ENCODE results near the gene LBX2. TPM values are rescaled to one million over a fixed set of nuclear protein-coding genes. Genes with fewer than 3 reads are reported as not detected.

The LBX2 gene
- total and polyA plus RNA-seq, 4 donors: 0.84 to 2.8 (median 2.5) TPM

DNA sequence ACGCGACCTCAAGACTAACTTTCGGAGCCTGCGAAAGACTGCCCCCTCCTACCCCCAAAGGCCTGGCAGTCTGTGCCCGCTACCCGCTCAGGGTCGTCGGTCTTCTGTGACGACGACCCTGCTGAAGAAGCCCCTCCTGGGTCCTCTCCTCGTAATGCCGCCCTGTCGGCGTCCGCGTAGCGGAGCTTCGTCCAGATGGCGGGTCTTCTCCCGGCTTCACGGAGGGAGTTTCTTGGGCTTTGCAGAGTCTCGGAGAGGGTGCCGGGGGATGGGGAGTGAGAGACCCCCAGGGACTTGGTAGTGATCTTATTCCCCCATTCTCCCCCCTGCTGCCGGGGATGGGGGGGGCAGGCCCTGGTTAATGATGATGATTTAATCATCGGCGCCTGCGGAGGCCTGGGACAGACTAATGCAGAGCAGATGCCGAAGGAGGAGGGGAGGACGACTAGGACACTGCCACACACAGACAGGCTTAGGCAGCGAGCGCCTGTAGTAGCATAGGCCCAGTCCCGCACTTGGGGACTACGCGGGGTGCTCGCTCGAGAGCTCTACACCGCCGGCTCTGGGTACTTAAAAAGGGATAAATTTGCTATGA, 8.6 kb upstream of the LBX2 start:
- H3K36me3 ChIP-seq (ENCODE audit: control insufficient read depth in 4 of 4, insufficient read depth in 3 of 4, low read depth in 1 of 4, low read length in 3 of 4): peaks cover 0 to 6% (median 4%) of the 10 kb centered on the region in 4 donors
- peak overlapping the region; percentile 70 to 92 (median 90) for H3K4me3 ChIP-seq (ENCODE audit: low read depth in 1 of 3, low read length in 3 of 3)
- TF ChIP-seq EGR1 (IDR thresholded peaks at IDR 0.05; ENCODE audit: low read depth in 2 of 2) (no peak), HNF4A (conservative IDR thresholded peaks at IDR 0.05) (no peak), FOXA1 (IDR thresholded peaks at IDR 0.05) (no peak)
- peaks cover 11 to 47% (median 34%) of the 10 kb centered on the region in 4 donors for H3K4me1 ChIP-seq (ENCODE audit: control insufficient read depth in 4 of 4, insufficient read depth in 4 of 4, low read length in 3 of 4)
- WGBS: 17% methylated on average over 38 of the region's 38 CpGs
- peaks cover 0 to 16% (median 2%) of the 10 kb centered on the region in 4 donors for H3K27me3 ChIP-seq (ENCODE audit: control insufficient read depth in 4 of 4, insufficient read depth in 4 of 4, low read length in 3 of 4)
- H3K9ac ChIP-seq (ENCODE audit: low read depth in 1 of 2, low read length in 2 of 2): peak overlapping the region; percentile 53 to 91
- H3K9me3 ChIP-seq (ENCODE audit: control insufficient read depth in 4 of 4, low read length in 3 of 4): no peaks in the 10 kb centered on the region
- H3K27ac ChIP-seq (ENCODE audit: low read depth in 1 of 2, low read length in 2 of 2): peak overlapping the region; percentile 99
- DNase-seq (ENCODE audit: low spot score): no peak

DNA sequence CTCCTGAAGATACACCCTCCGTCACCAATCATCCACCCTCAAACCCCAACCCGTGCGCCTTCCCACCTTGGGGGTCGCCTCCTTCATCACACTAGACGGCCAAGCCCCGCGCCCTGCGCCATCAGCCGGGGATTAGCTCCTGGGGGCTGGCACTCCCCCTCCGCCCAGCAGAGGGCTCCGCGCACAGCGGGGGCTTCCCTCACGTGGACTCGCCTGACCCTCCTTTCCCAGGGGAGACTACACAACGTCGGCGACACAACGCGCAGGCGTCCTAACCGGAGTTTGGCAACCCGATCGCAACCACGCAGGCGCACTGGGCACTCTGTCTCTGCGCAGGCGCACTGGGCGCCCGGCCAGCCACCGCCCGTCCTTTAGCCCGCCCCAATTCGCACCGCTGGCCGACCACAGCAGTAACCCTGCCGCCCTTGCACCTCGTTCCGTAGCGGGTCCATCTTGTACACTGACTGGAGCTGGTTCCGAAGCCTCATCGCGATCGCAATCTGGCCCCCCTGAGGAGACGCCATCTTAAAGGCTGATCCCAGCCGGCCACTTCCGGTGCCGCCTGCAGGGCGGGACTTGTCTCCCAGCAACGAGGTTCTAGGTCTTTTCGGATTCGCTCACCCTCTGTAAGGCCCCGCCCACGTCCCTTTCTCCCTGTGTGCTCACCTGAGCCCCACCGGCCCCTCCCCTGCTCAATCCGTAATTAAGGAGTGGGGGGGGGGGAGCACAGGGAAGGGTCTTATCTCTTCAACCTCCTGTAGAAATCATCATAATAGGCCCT, 7.9 kb upstream of the LBX2 start, which contains the start of gene PCGF1:
Gene PCGF1 (minus strand): TSS at position 551 of the 781 bp plus-strand sequence. CDS start 27 bp downstream, at position 524.
- Histone ChIP-seq H3K4me3 (ENCODE audit: low read depth in 1 of 3, low read length in 3 of 3) (peak within 1 kb of the TSS; percentile 70 to 92 (median 90)), H3K9me3 (ENCODE audit: control insufficient read depth in 4 of 4, low read length in 3 of 4) (no peaks in the 10 kb centered on the region), H3K4me1 (ENCODE audit: control insufficient read depth in 4 of 4, insufficient read depth in 4 of 4, low read length in 3 of 4) (peaks cover 11 to 50% (median 35%) of the 10 kb centered on the region in 4 donors), H3K27ac (ENCODE audit: low read depth in 1 of 2, low read length in 2 of 2) (peak within 1 kb of the TSS; percentile 99), H3K9ac (ENCODE audit: low read depth in 1 of 2, low read length in 2 of 2) (peak within 1 kb of the TSS; percentile 78 to 91), H3K27me3 (ENCODE audit: control insufficient read depth in 4 of 4, insufficient read depth in 4 of 4, low read length in 3 of 4) (peaks cover 0 to 12% (median 0%) of the 10 kb centered on the region in 4 donors), H3K36me3 (ENCODE audit: control insufficient read depth in 4 of 4, insufficient read depth in 3 of 4, low read depth in 1 of 4, low read length in 3 of 4) (peaks cover 0 to 6% (median 4%) of the 10 kb centered on the region in 4 donors)
- DNase-seq (ENCODE audit: low spot score): peak; percentile 100
- TF ChIP-seq, protein P1, sequence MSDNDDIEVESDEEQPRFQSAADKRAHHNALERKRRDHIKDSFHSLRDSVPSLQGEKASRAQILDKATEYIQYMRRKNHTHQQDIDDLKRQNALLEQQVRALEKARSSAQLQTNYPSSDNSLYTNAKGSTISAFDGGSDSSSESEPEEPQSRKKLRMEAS (IDR thresholded peaks at IDR 0.05): no peak
- TF ChIP-seq HNF4A (conservative IDR thresholded peaks at IDR 0.05): no peak
- TF ChIP-seq NR2F2 (IDR thresholded peaks at IDR 0.05): no peak
- TF ChIP-seq JUND (IDR thresholded peaks at IDR 0.05): no peak
- no peak for TF ChIP-seq FOXA2 (IDR thresholded peaks at IDR 0.05)
- no peak for TF ChIP-seq FOXA1 (IDR thresholded peaks at IDR 0.05)
- TF ChIP-seq HNF4G (IDR thresholded peaks at IDR 0.05): no peak
- peak; percentile 75 to 92 for TF ChIP-seq GABPA (IDR thresholded peaks at IDR 0.05 in 1 of 2, conservative IDR thresholded peaks at IDR 0.05 in 1 of 2)
- TF ChIP-seq EGR1 (IDR thresholded peaks at IDR 0.05; ENCODE audit: low read depth in 2 of 2): peak in 1 of 2 donors; percentile 24
- TF ChIP-seq, protein P2, sequence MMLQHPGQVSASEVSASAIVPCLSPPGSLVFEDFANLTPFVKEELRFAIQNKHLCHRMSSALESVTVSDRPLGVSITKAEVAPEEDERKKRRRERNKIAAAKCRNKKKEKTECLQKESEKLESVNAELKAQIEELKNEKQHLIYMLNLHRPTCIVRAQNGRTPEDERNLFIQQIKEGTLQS (IDR thresholded peaks at IDR 0.05): no peak
- peak; percentile 8 to 31 for TF ChIP-seq RXRA (IDR thresholded peaks at IDR 0.05)
- TF ChIP-seq, protein P3, sequence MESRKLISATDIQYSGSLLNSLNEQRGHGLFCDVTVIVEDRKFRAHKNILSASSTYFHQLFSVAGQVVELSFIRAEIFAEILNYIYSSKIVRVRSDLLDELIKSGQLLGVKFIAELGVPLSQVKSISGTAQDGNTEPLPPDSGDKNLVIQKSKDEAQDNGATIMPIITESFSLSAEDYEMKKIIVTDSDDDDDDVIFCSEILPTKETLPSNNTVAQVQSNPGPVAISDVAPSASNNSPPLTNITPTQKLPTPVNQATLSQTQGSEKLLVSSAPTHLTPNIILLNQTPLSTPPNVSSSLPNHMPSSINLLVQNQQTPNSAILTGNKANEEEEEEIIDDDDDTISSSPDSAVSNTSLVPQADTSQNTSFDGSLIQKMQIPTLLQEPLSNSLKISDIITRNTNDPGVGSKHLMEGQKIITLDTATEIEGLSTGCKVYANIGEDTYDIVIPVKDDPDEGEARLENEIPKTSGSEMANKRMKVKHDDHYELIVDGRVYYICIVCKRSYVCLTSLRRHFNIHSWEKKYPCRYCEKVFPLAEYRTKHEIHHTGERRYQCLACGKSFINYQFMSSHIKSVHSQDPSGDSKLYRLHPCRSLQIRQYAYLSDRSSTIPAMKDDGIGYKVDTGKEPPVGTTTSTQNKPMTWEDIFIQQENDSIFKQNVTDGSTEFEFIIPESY (IDR thresholded peaks at IDR 0.05): no peak
- TF ChIP-seq, protein P4, sequence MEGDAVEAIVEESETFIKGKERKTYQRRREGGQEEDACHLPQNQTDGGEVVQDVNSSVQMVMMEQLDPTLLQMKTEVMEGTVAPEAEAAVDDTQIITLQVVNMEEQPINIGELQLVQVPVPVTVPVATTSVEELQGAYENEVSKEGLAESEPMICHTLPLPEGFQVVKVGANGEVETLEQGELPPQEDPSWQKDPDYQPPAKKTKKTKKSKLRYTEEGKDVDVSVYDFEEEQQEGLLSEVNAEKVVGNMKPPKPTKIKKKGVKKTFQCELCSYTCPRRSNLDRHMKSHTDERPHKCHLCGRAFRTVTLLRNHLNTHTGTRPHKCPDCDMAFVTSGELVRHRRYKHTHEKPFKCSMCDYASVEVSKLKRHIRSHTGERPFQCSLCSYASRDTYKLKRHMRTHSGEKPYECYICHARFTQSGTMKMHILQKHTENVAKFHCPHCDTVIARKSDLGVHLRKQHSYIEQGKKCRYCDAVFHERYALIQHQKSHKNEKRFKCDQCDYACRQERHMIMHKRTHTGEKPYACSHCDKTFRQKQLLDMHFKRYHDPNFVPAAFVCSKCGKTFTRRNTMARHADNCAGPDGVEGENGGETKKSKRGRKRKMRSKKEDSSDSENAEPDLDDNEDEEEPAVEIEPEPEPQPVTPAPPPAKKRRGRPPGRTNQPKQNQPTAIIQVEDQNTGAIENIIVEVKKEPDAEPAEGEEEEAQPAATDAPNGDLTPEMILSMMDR (IDR thresholded peaks at IDR 0.05; ENCODE audit: low read depth, low read length, missing input control): no peak
- TF ChIP-seq, protein P5, sequence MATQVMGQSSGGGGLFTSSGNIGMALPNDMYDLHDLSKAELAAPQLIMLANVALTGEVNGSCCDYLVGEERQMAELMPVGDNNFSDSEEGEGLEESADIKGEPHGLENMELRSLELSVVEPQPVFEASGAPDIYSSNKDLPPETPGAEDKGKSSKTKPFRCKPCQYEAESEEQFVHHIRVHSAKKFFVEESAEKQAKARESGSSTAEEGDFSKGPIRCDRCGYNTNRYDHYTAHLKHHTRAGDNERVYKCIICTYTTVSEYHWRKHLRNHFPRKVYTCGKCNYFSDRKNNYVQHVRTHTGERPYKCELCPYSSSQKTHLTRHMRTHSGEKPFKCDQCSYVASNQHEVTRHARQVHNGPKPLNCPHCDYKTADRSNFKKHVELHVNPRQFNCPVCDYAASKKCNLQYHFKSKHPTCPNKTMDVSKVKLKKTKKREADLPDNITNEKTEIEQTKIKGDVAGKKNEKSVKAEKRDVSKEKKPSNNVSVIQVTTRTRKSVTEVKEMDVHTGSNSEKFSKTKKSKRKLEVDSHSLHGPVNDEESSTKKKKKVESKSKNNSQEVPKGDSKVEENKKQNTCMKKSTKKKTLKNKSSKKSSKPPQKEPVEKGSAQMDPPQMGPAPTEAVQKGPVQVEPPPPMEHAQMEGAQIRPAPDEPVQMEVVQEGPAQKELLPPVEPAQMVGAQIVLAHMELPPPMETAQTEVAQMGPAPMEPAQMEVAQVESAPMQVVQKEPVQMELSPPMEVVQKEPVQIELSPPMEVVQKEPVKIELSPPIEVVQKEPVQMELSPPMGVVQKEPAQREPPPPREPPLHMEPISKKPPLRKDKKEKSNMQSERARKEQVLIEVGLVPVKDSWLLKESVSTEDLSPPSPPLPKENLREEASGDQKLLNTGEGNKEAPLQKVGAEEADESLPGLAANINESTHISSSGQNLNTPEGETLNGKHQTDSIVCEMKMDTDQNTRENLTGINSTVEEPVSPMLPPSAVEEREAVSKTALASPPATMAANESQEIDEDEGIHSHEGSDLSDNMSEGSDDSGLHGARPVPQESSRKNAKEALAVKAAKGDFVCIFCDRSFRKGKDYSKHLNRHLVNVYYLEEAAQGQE (IDR thresholded peaks at IDR 0.05): no peak
- TF ChIP-seq YY1 (IDR thresholded peaks at IDR 0.05): peak; percentile 99
- TF ChIP-seq RAD21 (IDR thresholded peaks at IDR 0.05): no peak
- TF ChIP-seq SP1 (IDR thresholded peaks at IDR 0.05): peak; percentile 59
- no peak for TF ChIP-seq TAF1 (conservative IDR thresholded peaks at IDR 0.05)
- WGBS: under 1% methylated on average over 56 of the region's 56 CpGs
